Liver (tissue), 9 donors: ENCODE measurements around the gene PLK2. TPM values are rescaled to one million over a fixed set of nuclear protein-coding genes. Genes with fewer than 3 reads are reported as not detected.

Experiments
- DNase-seq: peaks from one replicate; pipeline ENCODE4 v3.0.0-alpha.2; 2017; ENCODE audit warnings: low spot score
- H3K27ac ChIP-seq, 2 donors: one replicate each; pipeline ENCODE4 v1.7.0; 2013; ENCODE audit warnings: inconsistent platforms in 2 of 2, low read length in 2 of 2, control low read depth in 1 of 2, low read depth in 1 of 2, mild to moderate bottlenecking in 1 of 2
- H3K27me3 ChIP-seq, 4 donors: one replicate each; pipeline versions ENCODE4 v1.6.1 to v1.7.0; 2013; ENCODE audit warnings: low read length in 3 of 4, inconsistent platforms in 1 of 4, mild to moderate bottlenecking in 1 of 4, moderate library complexity in 1 of 4; ENCODE audit not compliant: control insufficient read depth in 4 of 4, insufficient read depth in 4 of 4
- H3K36me3 ChIP-seq, 4 donors: one replicate each; pipeline versions ENCODE4 v1.6.1 to v1.7.0; 2013; ENCODE audit warnings: low read length in 3 of 4, mild to moderate bottlenecking in 3 of 4, low read depth in 1 of 4, moderate library complexity in 1 of 4; ENCODE audit not compliant: control insufficient read depth in 4 of 4, insufficient read depth in 3 of 4
- H3K4me1 ChIP-seq, 4 donors: one replicate each; pipeline versions ENCODE4 v1.6.1 to v1.7.0; 2013; ENCODE audit warnings: low read length in 3 of 4, mild to moderate bottlenecking in 3 of 4, moderate library complexity in 1 of 4; ENCODE audit not compliant: control insufficient read depth in 4 of 4, insufficient read depth in 4 of 4
- H3K4me3 ChIP-seq, 3 donors: one replicate each; pipeline versions ENCODE4 v1.6.1 to v1.7.0; 2013; ENCODE audit warnings: low read length in 3 of 3, control low read depth in 1 of 3, low read depth in 1 of 3, mild to moderate bottlenecking in 1 of 3
- H3K9ac ChIP-seq, 2 donors: one replicate each; pipeline ENCODE4 v1.7.0; 2013; ENCODE audit warnings: low read length in 2 of 2, mild to moderate bottlenecking in 2 of 2, moderate library complexity in 2 of 2, control low read depth in 1 of 2, low read depth in 1 of 2
- H3K9me3 ChIP-seq, 4 donors: one replicate each; pipeline versions ENCODE4 v1.6.1 to v1.7.0; 2013; ENCODE audit warnings: low read length in 3 of 4; ENCODE audit not compliant: control insufficient read depth in 4 of 4
- ATF3 ChIP-seq: IDR thresholded peaks from 2 replicates; pipeline ENCODE4 v1.6.1; 2016; ENCODE audit warnings: antibody characterized with exemption
- CTCF ChIP-seq: fragments of 150-350 bp; IDR thresholded peaks from 2 replicates; pipeline ENCODE4 v1.5.1; 2017; ENCODE audit warnings: improper control_type of control experiment, low read depth, low read length; ENCODE audit not compliant: missing input control
- EGR1 ChIP-seq, 2 donors: IDR thresholded peaks; 2 replicates each; pipeline ENCODE4 v1.6.1; 2016 to 2018; ENCODE audit warnings: antibody characterized with exemption in 2 of 2, low read depth in 2 of 2
- FOXA2 ChIP-seq: IDR thresholded peaks from 2 replicates; pipeline ENCODE4 v1.6.1; 2016; ENCODE audit warnings: antibody characterized with exemption
- HNF4A ChIP-seq, 2 donors: conservative IDR thresholded peaks; 2 replicates each; pipeline ENCODE4 v1.6.1; 2016; ENCODE audit warnings: antibody characterized with exemption in 2 of 2, mild to moderate bottlenecking in 2 of 2
- HNF4G ChIP-seq: IDR thresholded peaks from 2 replicates; pipeline ENCODE4 v1.6.1; 2016; ENCODE audit warnings: antibody characterized with exemption
- MAX ChIP-seq: IDR thresholded peaks from 2 replicates; pipeline ENCODE4 v1.6.1; 2016; ENCODE audit warnings: antibody characterized with exemption
- NR2F2 ChIP-seq: IDR thresholded peaks from 2 replicates; pipeline ENCODE4 v1.6.1; 2016; ENCODE audit warnings: antibody characterized with exemption
- RAD21 ChIP-seq, 2 donors: IDR thresholded peaks; 2 replicates each; pipeline ENCODE4 v1.6.1; 2016; ENCODE audit warnings: antibody characterized with exemption in 2 of 2, mild to moderate bottlenecking in 2 of 2
- SP1 ChIP-seq: IDR thresholded peaks from 2 replicates; pipeline ENCODE4 v1.6.1; 2018; ENCODE audit warnings: antibody characterized with exemption, mild to moderate bottlenecking
- TAF1 ChIP-seq: conservative IDR thresholded peaks from 2 replicates; pipeline ENCODE4 v1.6.1; 2016; ENCODE audit warnings: antibody characterized with exemption, mild to moderate bottlenecking
- YY1 ChIP-seq: IDR thresholded peaks from 2 replicates; pipeline ENCODE4 v1.6.1; 2016; ENCODE audit warnings: antibody characterized with exemption, mild to moderate bottlenecking
- WGBS: extraction: QIAGEN DNeasy Blood & Tissue Kit; methylation state at CpG from one replicate; pipeline ENCODE4 v1.1.7; 2013; 5-methylcytosine and 5-hydroxymethylcytosine counted together
- polyA plus RNA-seq, 2 donors: library from polyadenylated mRNA; stranded (reverse) in 1 of 2; unstranded in 1 of 2; fragments of 200-250 nt in 1 of 2; fragments of >200 nt in 1 of 2; fragmentation: Nextera tagmentation in 1 of 2; extraction: Ambion mirVana in 1 of 2; gene quantifications; one replicate each; pipeline versions ENCODE4 v1.2.1 to v1.2.3, GENCODE V29; 2013 to 2015
- total RNA-seq, 2 donors: library from RNA; depleted of rRNA; stranded (reverse); fragments of >200 nt; gene quantifications; one replicate each; pipeline ENCODE4 v1.2.3, GENCODE V29; 2014
- donor health status: healthy.
- donor health status: healthy.
- donor health status: healthy.
- donor health status: healthy.
- donor health status: healthy.

Gene PLK2
- total and polyA plus RNA-seq, 4 donors: 5.9 to 39.5 (median 22.3) TPM

GRCh38 chr5:58498340-58498942 lies 38.6 kb upstream of the PLK2 start:
- no peaks in the 10 kb centered on the region for H3K4me1 ChIP-seq
- peak; percentile 40 for DNase-seq
- no peak overlapping the region for H3K4me3 ChIP-seq
- no peak overlapping the region for H3K27ac ChIP-seq
- no peak overlapping the region for H3K9ac ChIP-seq
- no peaks in the 10 kb centered on the region for H3K27me3 ChIP-seq
- no peaks in the 10 kb centered on the region for H3K36me3 ChIP-seq
- H3K9me3 ChIP-seq: no peaks in the 10 kb centered on the region
- WGBS: 8% methylated on average over 2 of the region's 2 CpGs
- TF ChIP-seq CTCF: peak; percentile 83
- no peak for TF ChIP-seq ATF3
- no peak for TF ChIP-seq EGR1 (IDR thresholded peaks at IDR 0.05; ENCODE audit: low read depth in 2 of 2)
- TF ChIP-seq MAX: no peak
- peak; percentile 95 to 97 for TF ChIP-seq RAD21 (IDR thresholded peaks at IDR 0.05)
- no peak for TF ChIP-seq FOXA2

- no peak overlapping the region for H3K27ac ChIP-seq
- TF ChIP-seq SP1 (no peak), HNF4A (conservative IDR thresholded peaks at IDR 0.05) (no peak), NR2F2 (no peak)
- H3K9ac ChIP-seq: no peak overlapping the region
- H3K4me3 ChIP-seq: no peak overlapping the region
- no peak for DNase-seq
- no peaks in the 10 kb centered on the region for H3K4me1 ChIP-seq
- H3K36me3 ChIP-seq: no peaks in the 10 kb centered on the region
- H3K9me3 ChIP-seq: no peaks in the 10 kb centered on the region
- no peaks in the 10 kb centered on the region for H3K27me3 ChIP-seq
These were observed 38.0 kb upstream of the PLK2 start for GRCh38 chr5:58497921-58498320.

- WGBS: 78% methylated on average over 5 of the region's 5 CpGs
These were observed 37.5 kb upstream of the PLK2 start for GRCh38 chr5:58497386-58497785.

GRCh38 chr5:58496488-58496887 lies 36.6 kb upstream of the PLK2 start:
- H3K4me1 ChIP-seq: no peaks in the 10 kb centered on the region
- 48% methylated on average over 3 of the region's 3 CpGs for WGBS

More at GRCh38 chr5:58497386-58497785, 37.5 kb upstream of the PLK2 start:
- no peaks in the 10 kb centered on the region for H3K27me3 ChIP-seq
- H3K36me3 ChIP-seq: no peaks in the 10 kb centered on the region
- no peak overlapping the region for H3K27ac ChIP-seq
- no peak for DNase-seq
- no peak for TF ChIP-seq NR2F2
- H3K9me3 ChIP-seq: no peaks in the 10 kb centered on the region
- H3K4me3 ChIP-seq: no peak overlapping the region
- H3K9ac ChIP-seq: no peak overlapping the region
- H3K4me1 ChIP-seq: no peaks in the 10 kb centered on the region

More at GRCh38 chr5:58496488-58496887, 36.6 kb upstream of the PLK2 start:
- TF ChIP-seq SP1: no peak
- TF ChIP-seq TAF1: no peak
- no peak for TF ChIP-seq YY1
- peak in 1 of 2 donors; percentile 30 for TF ChIP-seq RAD21 (IDR thresholded peaks at IDR 0.05)
- no peak for TF ChIP-seq HNF4G
- TF ChIP-seq MAX: no peak
- H3K27ac ChIP-seq: no peak overlapping the region
- no peak for DNase-seq
- no peaks in the 10 kb centered on the region for H3K27me3 ChIP-seq
- no peaks in the 10 kb centered on the region for H3K36me3 ChIP-seq
- H3K9ac ChIP-seq: no peak overlapping the region
- no peaks in the 10 kb centered on the region for H3K9me3 ChIP-seq
- no peak overlapping the region for H3K4me3 ChIP-seq
